LNCaP clone FGC (cell line): ENCODE measurements around the gene SYT12.

Experiments
- DNase-seq: peaks from one replicate; pipeline ENCODE4 v3.0.0-alpha.2; 2011; ENCODE audit warnings: low read depth
- H3K4me3 ChIP-seq: 2 replicates; pipeline ENCODE4 v1.5.1; 2011; ENCODE audit warnings: mild to moderate bottlenecking, low read depth, low read length, control low read depth
- TF ChIP-seq, protein P1 (sequence below): IDR thresholded peaks from 2 replicates; pipeline ENCODE4 v1.5.1; 2012; ENCODE audit warnings: mild to moderate bottlenecking; ENCODE audit not compliant: control insufficient read depth, insufficient read depth; ENCODE audit errors: extremely low read depth

The SYT12 gene

DNA sequence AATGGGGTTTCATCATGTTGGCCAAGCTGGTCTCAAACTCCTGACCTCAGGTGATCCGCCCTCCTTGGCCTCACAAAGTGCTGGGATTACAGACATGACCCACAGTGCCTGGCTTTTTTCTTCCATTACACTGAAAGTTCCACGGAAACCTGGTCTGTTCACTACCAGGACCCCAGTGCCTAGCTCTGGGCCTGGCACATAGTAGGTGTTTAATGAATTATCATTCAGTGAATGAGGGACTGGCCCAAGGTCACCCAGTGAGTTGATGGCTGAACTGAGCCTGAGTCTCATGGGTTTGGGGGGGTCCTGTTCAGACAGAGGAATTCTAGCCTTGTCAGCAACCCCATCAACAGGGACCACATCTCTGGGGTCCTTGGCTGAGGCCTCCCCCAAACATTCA is 44.7 kb upstream of the SYT12 start:
- DNase-seq = no peak
- H3K4me3 ChIP-seq = no peak overlapping the region
- TF ChIP-seq, protein P1, sequence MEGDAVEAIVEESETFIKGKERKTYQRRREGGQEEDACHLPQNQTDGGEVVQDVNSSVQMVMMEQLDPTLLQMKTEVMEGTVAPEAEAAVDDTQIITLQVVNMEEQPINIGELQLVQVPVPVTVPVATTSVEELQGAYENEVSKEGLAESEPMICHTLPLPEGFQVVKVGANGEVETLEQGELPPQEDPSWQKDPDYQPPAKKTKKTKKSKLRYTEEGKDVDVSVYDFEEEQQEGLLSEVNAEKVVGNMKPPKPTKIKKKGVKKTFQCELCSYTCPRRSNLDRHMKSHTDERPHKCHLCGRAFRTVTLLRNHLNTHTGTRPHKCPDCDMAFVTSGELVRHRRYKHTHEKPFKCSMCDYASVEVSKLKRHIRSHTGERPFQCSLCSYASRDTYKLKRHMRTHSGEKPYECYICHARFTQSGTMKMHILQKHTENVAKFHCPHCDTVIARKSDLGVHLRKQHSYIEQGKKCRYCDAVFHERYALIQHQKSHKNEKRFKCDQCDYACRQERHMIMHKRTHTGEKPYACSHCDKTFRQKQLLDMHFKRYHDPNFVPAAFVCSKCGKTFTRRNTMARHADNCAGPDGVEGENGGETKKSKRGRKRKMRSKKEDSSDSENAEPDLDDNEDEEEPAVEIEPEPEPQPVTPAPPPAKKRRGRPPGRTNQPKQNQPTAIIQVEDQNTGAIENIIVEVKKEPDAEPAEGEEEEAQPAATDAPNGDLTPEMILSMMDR = no peak

DNA sequence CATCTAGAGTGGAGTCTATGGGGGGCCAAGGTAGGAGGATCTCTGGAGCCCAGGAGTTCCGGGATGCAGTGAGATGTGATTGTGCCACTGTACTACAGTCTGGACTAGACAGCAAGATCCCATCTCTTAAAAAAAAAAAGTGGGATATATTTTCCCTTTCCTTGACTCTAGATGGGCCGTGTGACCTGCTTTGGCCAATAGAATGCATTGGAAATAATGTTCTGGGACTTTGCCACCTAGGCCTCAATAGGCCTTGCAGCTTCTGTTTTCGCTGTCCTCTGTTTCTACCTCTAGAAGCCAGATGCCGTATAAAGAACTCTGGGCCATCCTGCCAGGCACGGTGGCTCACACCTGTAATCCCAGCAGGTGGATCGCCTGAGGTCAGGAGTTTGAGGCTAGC is 44.2 kb upstream of the SYT12 start:
- TF ChIP-seq, protein P1 = no peak
- no peak for DNase-seq
- H3K4me3 ChIP-seq = no peak overlapping the region

- TF ChIP-seq, protein P1 = no peak
Measured at GRCh38 chr11:66979336-66979980, 43.5 kb upstream of the SYT12 start.

DNA sequence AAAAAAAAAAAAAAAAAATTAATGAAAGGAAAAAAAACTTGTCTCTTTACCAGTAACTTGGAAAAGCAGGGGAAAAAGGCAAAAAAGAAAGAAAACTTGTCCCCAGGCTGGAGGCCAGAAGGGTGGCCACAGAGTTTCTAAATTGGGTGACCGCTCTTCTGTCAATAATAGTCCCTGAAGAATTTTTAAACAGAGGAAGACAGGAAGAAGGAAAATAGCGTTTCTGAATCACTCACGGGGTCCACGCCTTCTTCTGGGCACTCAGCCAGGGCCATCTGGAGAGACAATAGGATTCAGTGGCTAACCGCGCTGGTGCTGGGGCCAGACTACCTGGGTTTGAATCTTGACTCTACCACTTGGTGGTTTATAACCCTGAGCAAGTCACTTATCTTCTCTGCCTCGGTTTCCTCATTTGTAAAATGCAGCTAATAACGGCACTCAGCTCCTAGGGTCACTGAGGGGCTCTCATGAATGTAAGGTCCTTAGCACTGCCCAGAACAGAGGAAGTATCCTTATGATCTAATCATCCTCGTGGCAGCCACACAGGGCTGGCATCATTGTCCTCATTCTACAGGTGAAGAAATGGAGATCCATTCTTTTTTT is 40.9 kb upstream of the SYT12 start:
- no peak for DNase-seq
- H3K4me3 ChIP-seq = no peak overlapping the region
- TF ChIP-seq, protein P1 = no peak

More at GRCh38 chr11:66979336-66979980, 43.5 kb upstream of the SYT12 start:
- DNase-seq = no peak
- no peak overlapping the region for H3K4me3 ChIP-seq

DNA sequence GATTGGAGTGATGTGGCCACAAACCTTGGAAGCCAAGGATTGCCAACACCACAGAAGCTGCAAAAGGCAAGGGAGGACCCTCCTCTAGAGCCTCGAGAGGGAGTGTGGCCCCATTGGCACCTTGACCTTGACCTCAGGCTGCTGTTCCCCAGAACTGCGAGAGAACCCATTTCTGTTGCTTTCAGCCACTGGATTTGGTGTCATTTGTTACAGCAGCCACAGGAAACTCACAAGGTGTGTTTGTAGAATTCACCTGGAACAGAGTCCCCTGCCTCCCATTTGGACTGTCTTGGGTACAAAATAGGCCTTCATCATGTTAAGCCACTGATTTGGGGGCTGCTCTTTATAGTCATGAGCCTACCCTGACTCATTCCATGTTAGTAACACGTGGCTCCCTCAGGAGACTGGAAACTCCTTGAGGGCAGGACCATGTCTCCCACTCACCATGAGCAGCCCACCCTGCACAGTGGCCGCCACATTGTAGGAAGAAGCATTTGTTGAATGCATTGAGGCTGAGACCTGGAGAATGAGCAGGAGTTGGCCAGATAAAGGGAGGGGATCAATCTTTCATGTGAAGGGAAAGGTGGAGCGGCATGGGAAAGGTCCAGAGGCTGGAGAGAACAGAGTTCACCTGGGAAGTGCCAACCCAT is 39.5 kb upstream of the SYT12 start:
- DNase-seq = no peak
- H3K4me3 ChIP-seq = no peak overlapping the region
- TF ChIP-seq, protein P1 = no peak

DNA sequence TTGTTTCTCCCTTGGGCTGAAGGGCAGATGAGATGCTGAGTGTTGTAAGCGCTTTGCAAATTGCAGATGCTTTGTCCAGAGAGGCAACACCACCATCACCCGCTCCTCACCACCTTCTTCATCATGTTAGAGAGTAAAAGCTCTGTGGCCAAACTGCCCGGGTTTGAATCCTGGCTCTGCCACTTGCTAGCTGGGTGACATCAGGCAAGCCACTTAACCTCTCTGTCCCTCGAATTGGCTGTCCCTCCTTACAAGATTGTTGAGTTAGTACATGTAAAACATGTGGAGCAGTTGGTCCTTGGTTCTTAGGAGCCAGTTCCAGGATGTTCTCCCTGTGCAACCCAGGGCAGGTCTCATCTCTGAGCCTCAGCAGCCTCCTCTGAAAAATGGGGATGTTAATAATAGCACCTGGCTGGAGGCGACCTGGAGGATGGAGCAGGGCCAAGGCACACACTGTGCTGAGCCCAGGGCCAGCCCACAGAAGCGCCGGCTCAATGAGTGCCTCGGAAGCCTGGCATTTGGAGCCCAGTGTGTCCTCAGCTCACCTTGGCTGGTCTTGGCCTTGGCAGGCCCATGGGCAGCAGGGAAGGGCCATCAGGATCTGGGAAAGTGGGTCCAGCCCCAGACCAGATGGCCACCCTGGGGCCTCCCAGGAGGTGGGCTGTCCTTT is 37.3 kb upstream of the SYT12 start:
- DNase-seq = peak; percentile 88
- H3K4me3 ChIP-seq = no peak overlapping the region
- TF ChIP-seq, protein P1 = no peak
